Activated CD4-positive, alpha-beta T cell treated with anti-CD3 and anti-CD28 coated beads for 24 hours (primary cell): ENCODE results near the gene CRTC1.

Experiments used
- DNase-seq, 2 donors: peaks; one replicate each; pipeline ENCODE4 v3.0.0-alpha.2; 2020; ENCODE audit warnings: low read depth in 2 of 2

The CRTC1 gene, protein sequence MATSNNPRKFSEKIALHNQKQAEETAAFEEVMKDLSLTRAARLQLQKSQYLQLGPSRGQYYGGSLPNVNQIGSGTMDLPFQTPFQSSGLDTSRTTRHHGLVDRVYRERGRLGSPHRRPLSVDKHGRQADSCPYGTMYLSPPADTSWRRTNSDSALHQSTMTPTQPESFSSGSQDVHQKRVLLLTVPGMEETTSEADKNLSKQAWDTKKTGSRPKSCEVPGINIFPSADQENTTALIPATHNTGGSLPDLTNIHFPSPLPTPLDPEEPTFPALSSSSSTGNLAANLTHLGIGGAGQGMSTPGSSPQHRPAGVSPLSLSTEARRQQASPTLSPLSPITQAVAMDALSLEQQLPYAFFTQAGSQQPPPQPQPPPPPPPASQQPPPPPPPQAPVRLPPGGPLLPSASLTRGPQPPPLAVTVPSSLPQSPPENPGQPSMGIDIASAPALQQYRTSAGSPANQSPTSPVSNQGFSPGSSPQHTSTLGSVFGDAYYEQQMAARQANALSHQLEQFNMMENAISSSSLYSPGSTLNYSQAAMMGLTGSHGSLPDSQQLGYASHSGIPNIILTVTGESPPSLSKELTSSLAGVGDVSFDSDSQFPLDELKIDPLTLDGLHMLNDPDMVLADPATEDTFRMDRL

GRCh38 chr19:18683109-18683957 is at the start of gene CRTC1:
TSS of gene CRTC1 (plus strand) at chr19:18683680. CDS start at chr19:18683703, 23 bp downstream.
- DNase-seq, result peak; percentile 83 to 90

DNA sequence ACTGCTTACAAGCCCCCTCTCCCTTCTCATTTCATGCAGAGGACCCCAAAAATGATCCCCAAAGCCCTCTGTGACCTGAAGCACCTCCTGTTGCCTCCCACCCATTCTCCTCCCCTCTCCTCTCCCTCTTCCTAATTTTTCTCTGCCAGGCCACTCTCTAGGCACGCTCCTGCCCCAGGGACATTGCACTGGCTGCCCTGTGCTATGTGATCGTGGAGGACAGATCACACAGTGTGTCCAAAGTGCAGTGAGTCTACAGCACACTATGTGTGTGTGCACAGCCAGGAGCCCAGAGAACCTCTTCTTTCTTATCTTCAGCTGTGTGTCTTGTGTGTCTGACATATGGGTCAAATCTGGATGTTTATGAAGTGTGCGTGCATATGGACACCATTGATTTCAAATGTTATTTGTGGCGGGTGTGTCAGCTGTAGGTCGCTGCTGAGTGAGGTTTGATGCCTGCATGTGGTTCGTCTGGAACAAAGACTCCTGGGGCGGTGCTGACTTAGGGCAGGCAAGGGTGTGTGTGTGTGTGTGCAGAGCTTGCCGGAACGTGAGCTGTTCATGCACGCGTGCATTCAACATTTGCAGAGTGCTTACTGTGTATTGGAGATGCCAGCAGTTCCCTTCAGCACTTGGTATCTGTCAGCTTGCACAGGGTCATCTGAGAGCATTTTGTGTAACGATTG is 48.7 kb upstream of the CRTC1 start:
- no peak for DNase-seq

- no peak for DNase-seq
These were observed 47.7 kb upstream of the CRTC1 start for GRCh38 chr19:18635831-18636182.

- peak; percentile 99 for DNase-seq
These were observed 47.1 kb upstream of the CRTC1 start for GRCh38 chr19:18636183-18636968.

GRCh38 chr19:18636969-18637629 is 46.4 kb upstream of the CRTC1 start, which contains the start of gene KLHL26:
TSS of gene KLHL26 (plus strand) at chr19:18637028. CDS start at chr19:18637055, 27 bp downstream.
- DNase-seq, result no peak

- no peak for DNase-seq
These were observed 45.5 kb upstream of the CRTC1 start for GRCh38 chr19:18637673-18638630.

DNA sequence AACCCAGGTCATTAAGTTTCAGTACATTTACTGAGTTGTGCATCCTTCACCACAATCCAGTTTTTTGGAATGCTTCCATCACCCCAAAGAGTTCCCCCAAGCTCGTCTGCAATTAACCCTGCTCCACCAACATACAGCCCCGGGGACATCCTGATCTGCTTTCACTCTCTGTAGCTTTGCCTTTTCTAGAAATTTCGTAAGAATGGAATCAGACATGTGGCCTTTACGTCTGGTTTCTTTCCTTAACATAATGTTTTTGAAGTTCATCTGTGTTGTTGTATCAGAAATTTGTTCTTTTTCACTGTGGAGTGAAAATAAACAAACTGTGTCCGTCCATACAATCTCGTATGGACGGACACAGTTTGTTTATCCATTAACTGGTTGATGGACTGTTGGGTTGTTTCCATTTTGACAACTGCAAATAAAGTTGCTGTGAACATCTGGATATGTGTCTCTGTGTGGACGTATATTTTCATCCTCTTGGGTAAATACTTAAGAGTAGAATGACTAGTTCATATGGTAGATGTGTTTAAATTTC is 43.7 kb upstream of the CRTC1 start:
- DNase-seq, result no peak

DNA sequence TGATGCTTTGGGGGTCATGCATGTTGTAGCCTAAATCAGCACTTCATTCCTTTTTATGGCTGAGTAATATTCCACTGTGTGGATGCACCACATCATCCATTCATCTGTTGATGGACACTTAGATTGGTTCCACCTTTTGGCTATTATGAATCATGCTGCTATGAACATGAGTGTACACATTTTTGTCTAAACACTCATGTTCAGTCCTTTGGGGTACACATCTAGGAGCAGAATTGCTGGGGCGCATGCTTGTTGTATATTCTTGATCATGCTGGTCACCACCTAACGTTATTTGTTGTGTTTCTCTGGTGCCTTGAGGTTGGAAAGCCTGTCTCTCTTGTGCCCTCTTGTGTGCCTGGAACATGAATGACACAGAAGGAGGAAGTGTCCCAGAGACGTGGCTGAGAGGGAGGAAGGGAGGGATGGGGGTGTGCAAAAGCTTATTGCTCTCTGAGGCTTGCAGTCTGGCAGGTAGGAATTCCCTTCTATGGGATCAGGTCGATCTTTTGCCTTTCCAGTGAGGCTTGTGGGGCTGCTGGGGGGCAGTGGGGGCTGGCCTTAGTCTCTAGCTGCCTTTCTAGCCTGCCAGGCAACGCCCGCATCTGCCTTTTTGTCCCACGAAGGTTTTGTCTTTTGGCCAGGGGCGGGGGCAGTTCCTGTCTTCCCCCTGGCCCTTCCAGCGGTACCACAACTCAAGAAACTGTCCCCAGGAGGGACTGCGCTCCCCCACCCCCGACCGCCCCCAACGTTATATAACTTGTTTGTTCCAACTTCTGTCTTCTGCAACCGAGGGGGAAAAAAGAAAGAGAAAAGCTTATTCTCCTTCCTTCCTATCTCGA is 39.1 kb upstream of the CRTC1 start:
- DNase-seq, result no peak

DNA sequence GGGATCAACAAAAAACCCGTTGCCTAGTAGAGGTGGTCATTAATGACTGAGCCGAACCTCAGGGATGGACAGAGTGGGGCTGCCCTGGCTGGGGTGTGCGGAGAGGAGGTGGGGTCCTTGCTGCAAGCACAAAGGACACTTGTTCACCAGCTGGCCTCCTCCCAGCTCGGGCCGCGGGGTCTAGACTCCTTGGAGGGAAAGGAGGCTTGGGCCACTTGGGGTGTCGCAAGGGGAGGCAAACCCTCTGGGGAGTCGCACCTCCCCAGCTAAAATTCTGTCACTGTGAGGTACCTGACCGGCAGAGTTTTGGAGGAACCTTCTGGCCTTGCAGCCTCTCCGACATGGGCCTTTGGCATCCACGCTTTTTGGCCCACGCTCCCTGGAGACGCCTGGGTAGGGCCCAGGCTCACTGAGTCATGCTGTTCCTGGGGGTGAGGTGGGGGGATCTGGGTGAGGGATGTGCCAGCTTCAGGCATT is 38.4 kb upstream of the CRTC1 start:
- DNase-seq, result no peak

GRCh38 chr19:18646535-18647370 is 36.7 kb upstream of the CRTC1 start:
- no peak for DNase-seq

DNA sequence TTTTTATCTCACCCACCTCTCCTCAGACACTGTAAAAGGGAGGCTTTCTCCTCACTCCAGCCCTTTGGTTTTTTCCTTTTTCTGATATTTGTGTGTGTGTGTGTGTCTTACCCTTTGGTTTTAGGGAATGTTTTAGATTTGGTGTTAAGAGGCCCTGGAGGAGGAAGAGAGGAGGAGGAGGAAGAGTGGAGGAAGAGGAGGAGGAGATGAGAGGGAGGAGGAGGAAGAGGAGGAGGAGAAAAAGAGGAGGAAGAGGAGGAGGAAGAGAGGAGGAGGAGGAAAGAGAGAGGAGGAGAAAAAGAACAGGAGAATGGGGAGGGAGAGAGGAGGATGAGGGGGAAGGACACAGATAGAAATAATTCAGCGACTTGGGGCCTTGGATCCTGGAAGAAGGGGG is 36.1 kb upstream of the CRTC1 start:
- DNase-seq, result no peak

DNA sequence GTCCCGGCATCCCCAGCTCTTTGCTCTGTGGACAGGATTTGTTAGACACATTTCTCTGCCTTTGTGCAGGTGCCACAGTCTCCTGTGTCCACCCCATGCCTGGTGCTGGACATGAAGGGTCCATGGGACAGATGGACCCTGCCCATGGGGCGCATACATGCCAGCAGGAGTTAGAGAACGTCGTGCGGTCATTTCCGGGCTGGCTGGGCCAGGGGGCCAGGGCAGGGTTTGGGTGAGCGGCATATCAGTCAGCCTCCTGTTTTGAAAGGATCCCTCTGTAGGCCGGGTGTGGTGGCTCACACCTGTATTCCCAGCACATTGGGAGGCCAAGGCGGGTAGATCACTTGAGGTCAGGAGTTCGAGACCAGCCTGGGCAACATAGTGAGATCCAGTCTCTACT is 35.7 kb upstream of the CRTC1 start:
- no peak for DNase-seq

DNA sequence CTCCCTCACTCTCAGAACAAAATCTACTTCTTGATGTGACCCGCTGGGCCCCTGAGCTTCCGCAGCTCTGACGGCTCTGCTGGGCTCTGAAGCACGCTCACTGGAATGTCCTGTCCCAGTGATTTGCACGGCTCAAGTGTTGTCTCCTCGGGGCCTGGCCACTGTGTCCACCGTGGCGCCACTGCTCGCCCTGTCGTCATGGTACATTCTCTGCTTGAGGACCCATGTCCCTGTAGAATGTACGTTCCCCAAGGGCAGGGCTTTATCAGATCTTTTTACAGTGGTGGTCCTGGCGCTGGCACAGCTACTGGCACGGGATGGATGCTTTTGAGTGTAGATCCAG is 34.5 kb upstream of the CRTC1 start:
- DNase-seq, result no peak

- DNase-seq, result no peak
These were observed 34.0 kb upstream of the CRTC1 start for GRCh38 chr19:18649371-18650020.

DNA sequence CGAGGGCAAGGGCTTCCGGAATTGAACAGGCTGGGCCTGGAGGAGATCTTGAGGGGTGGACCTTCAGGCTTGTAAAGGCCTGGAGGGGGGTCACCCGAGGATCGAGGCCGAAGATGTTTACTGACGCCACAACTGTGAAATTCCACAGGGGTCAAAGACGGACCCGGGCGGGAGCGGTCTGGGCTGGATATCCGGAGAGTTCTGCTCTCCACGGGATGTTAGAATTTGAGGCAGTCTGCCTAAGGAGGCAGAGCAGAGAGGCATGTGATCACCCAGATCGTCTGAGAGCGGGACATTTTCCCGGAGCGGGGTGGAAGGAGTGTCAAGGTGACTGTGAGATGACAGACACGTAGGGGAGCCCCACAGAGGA is 33.5 kb upstream of the CRTC1 start:
- no peak for DNase-seq

GRCh38 chr19:18650468-18651041 is 32.9 kb upstream of the CRTC1 start:
- DNase-seq, result no peak
